H1 (cell line): ENCODE measurements around the gene MPP3. TPM values are rescaled to one million over a fixed set of nuclear protein-coding genes. Genes with fewer than 3 reads are reported as not detected.

Experiments
- CTCF ChIA-PET: fragments of 300-600 bp; sonication (Branson Sonifier 250); formaldehyde crosslinking; loops from one replicate; lab custom pipeline; 2021; ENCODE audit not compliant: partially characterized antibody; lab: Charles Lee
- POLR2A ChIA-PET: fragments of 300-600 bp; sonication (Branson Sonifier 250); formaldehyde crosslinking; loops from one replicate; lab custom pipeline; 2021; ENCODE audit warnings: inconsistent platforms; ENCODE audit not compliant: partially characterized antibody; lab: Charles Lee
- DNase-seq, 2 experiments: peaks; one replicate each; pipeline versions ENCODE4 v3.0.0 to v3.0.0-alpha.2; 2010 to 2022; ENCODE audit warnings: low spot score in 2 of 2, low read depth in 1 of 2, mixed read lengths in 1 of 2
- FAIRE-seq: peaks from 2 replicates; lab custom pipeline; 2011; peaks lifted over from hg19 to GRCh38; lab: Jason Lieb, UNC
- H2AFZ ChIP-seq: 2 replicates; pipeline ENCODE4 v1.8.1; 2012; ENCODE audit warnings: low read length, inconsistent platforms
- H2AK5ac ChIP-seq: 2 replicates; pipeline ENCODE4 v1.6.1; 2013; ENCODE audit warnings: low read depth, low read length
- H2BK120ac ChIP-seq: replicated peaks from 2 replicates; pipeline ENCODE3; 2013; ENCODE audit warnings: low read depth, low read length, inconsistent platforms
- H2BK12ac ChIP-seq: 2 replicates; pipeline ENCODE4 v1.6.1; 2013; ENCODE audit warnings: low read depth, low read length
- H2BK15ac ChIP-seq: 2 replicates; pipeline ENCODE4 v1.6.1; 2013; ENCODE audit warnings: low read length
- H2BK20ac ChIP-seq: 2 replicates; pipeline ENCODE4 v1.6.1; 2013; ENCODE audit warnings: low read length
- H2BK5ac ChIP-seq: 2 replicates; pipeline ENCODE4 v1.6.1; 2013; ENCODE audit warnings: low read depth, low read length
- H3K14ac ChIP-seq: 2 replicates; pipeline ENCODE4 v1.6.1; 2013; ENCODE audit warnings: inconsistent platforms; ENCODE audit not compliant: insufficient read length
- H3K18ac ChIP-seq: 2 replicates; pipeline ENCODE4 v1.6.1; 2013; ENCODE audit warnings: low read length; ENCODE audit errors: extremely low read depth
- H3K23ac ChIP-seq: 2 replicates; pipeline ENCODE4 v1.6.1; 2013; ENCODE audit warnings: inconsistent platforms; ENCODE audit not compliant: insufficient read length
- H3K23me2 ChIP-seq: 2 replicates; pipeline ENCODE4 v1.6.1; 2013; ENCODE audit warnings: low read depth, low read length
- H3K27ac ChIP-seq: 2 replicates; pipeline ENCODE4 v1.6.1; 2011; ENCODE audit warnings: low read depth, low read length, inconsistent platforms
- H3K27me3 ChIP-seq, 4 experiments: replicated peaks in 1 of 4; 1 replicate in 1 of 4; 2 replicates in 3 of 4; pipeline versions ENCODE4 v1.6.1 to v1.8.1; 2011 to 2013; ENCODE audit warnings: low read length in 3 of 4, mild to moderate bottlenecking in 3 of 4, inconsistent platforms in 2 of 4, mixed read lengths in 2 of 4, moderate library complexity in 1 of 4; ENCODE audit not compliant: control insufficient read depth in 3 of 4, insufficient read depth in 3 of 4; ENCODE audit errors: extremely low read depth in 1 of 4
- H3K36me3 ChIP-seq, 4 experiments: 2 replicates each; pipeline versions ENCODE4 v1.6.1 to v1.8.1; 2011 to 2013; ENCODE audit warnings: mild to moderate bottlenecking in 4 of 4, low read length in 3 of 4, moderate library complexity in 2 of 4, control low read depth in 1 of 4, inconsistent platforms in 1 of 4; ENCODE audit not compliant: insufficient read depth in 4 of 4, control insufficient read depth in 2 of 4
- H3K4ac ChIP-seq: replicated peaks from 2 replicates; pipeline ENCODE3; 2013; ENCODE audit warnings: low read length, low read depth, mixed read lengths, inconsistent platforms; ENCODE audit not compliant: insufficient read length
- H3K4me1 ChIP-seq, 4 experiments: replicated peaks in 1 of 4; 1 replicate in 1 of 4; 2 replicates in 3 of 4; pipeline versions ENCODE4 v1.6.1 to v1.8.1; 2011 to 2013; ENCODE audit warnings: low read length in 3 of 4, inconsistent platforms in 2 of 4, mixed read lengths in 1 of 4; ENCODE audit not compliant: insufficient read depth in 4 of 4, control insufficient read depth in 3 of 4
- H3K4me2 ChIP-seq, 2 experiments: 2 replicates each; pipeline versions ENCODE4 v1.6.1 to v1.8.1; 2011 to 2013; ENCODE audit warnings: low read depth in 2 of 2, low read length in 2 of 2, control low read depth in 1 of 2, inconsistent platforms in 1 of 2, mild to moderate bottlenecking in 1 of 2; ENCODE audit not compliant: insufficient read depth in 1 of 2
- H3K4me3 ChIP-seq, 4 experiments: fragments of 200-600, 300-600 bp in 1 of 4; sonication (generic), shearing (Covaris generic), sonication (Bioruptor Twin) in 1 of 4; 2 replicates each; pipeline versions ENCODE4 v1.5.1 to v1.8.1; 2011 to 2016; ENCODE audit warnings: low read length in 4 of 4, low read depth in 3 of 4, control low read depth in 2 of 4, inconsistent platforms in 2 of 4, mild to moderate bottlenecking in 2 of 4, mixed read lengths in 1 of 4, moderate library complexity in 1 of 4; ENCODE audit not compliant: insufficient read depth in 2 of 4; ENCODE audit errors: extremely low read depth in 1 of 4
- H3K56ac ChIP-seq: replicated peaks from 2 replicates; pipeline ENCODE3; 2013; ENCODE audit warnings: low read depth, mild to moderate bottlenecking, mixed read lengths, low read length, inconsistent platforms; ENCODE audit not compliant: insufficient read length
- H3K79me1 ChIP-seq: 2 replicates; pipeline ENCODE4 v1.6.1; 2013; ENCODE audit warnings: low read depth, low read length, control low read depth
- H3K79me2 ChIP-seq, 2 experiments: 2 replicates each; pipeline versions ENCODE4 v1.6.1 to v1.8.1; 2012 to 2013; ENCODE audit warnings: low read length in 2 of 2, mild to moderate bottlenecking in 2 of 2, inconsistent platforms in 1 of 2; ENCODE audit not compliant: insufficient read depth in 2 of 2, control insufficient read depth in 1 of 2
- H3K9ac ChIP-seq, 4 experiments: replicated peaks in 1 of 4; 1 replicate in 1 of 4; 2 replicates in 3 of 4; pipeline versions ENCODE4 v1.6.1 to v1.8.1; 2011 to 2013; ENCODE audit warnings: low read depth in 3 of 4, low read length in 3 of 4, control low read depth in 2 of 4, mild to moderate bottlenecking in 2 of 4, moderate library complexity in 2 of 4, inconsistent platforms in 1 of 4; ENCODE audit errors: extremely low read depth in 1 of 4
- H3K9me3 ChIP-seq, 2 experiments: 2 replicates each; pipeline versions ENCODE4 v1.6.1 to v1.8.1; 2012 to 2013; ENCODE audit warnings: mild to moderate bottlenecking in 2 of 2, moderate library complexity in 2 of 2, control low read depth in 1 of 2, inconsistent platforms in 1 of 2, low read depth in 1 of 2, low read length in 1 of 2, mixed read lengths in 1 of 2; ENCODE audit not compliant: insufficient read depth in 2 of 2
- H4K20me1 ChIP-seq, 2 experiments: replicated peaks in 1 of 2; 2 replicates each; pipeline versions ENCODE3 to v1.8.1; 2011 to 2013; ENCODE audit warnings: inconsistent platforms in 2 of 2, low read length in 2 of 2, mild to moderate bottlenecking in 1 of 2; ENCODE audit not compliant: insufficient read depth in 2 of 2, control insufficient read depth in 1 of 2
- H4K5ac ChIP-seq: 2 replicates; pipeline ENCODE4 v1.6.1; 2013; ENCODE audit warnings: low read length, low read depth, mixed read lengths, inconsistent platforms; ENCODE audit not compliant: insufficient read length
- H4K8ac ChIP-seq: 2 replicates; pipeline ENCODE4 v1.8.0; 2013; ENCODE audit warnings: mild to moderate bottlenecking, moderate library complexity, low read length, inconsistent platforms; ENCODE audit not compliant: insufficient read depth; ENCODE audit errors: extremely low read depth
- H4K91ac ChIP-seq: replicated peaks from 2 replicates; pipeline ENCODE3; 2013; ENCODE audit warnings: low read length, mixed read lengths, inconsistent platforms; ENCODE audit not compliant: insufficient read length
- TBP ChIP-seq: IDR thresholded peaks from 2 replicates; pipeline ENCODE4 v1.6.1; 2011; ENCODE audit warnings: low read depth, low read length, improper control_type of control experiment
- WGBS, 2 experiments: shearing (Covaris generic) in 1 of 2; methylation state at CpG; one replicate each; pipeline versions ENCODE4 v1.1.6 to v1.1.7; 2013 to 2015; ENCODE audit warnings: low lambda C conversion rate in 2 of 2, mixed read lengths in 2 of 2, inconsistent platforms in 1 of 2, low coverage in 1 of 2, missing lambda C conversion rate in 1 of 2; ENCODE audit not compliant: insufficient replicate concordance in 2 of 2, insufficient coverage in 1 of 2, insufficient read length in 1 of 2; ENCODE audit errors: extremely low coverage in 1 of 2, missing lambda C conversion rate in 1 of 2; 5-methylcytosine and 5-hydroxymethylcytosine counted together
- polyA plus RNA-seq, 7 experiments: library from polyadenylated mRNA; depleted of rRNA in 3 of 7; stranded (reverse) in 5 of 7; unstranded in 2 of 7; fragments of >200 nt in 5 of 7; fragments of 200-250 nt in 2 of 7; gene quantifications; 1 replicate in 5 of 7; 2 replicates in 1 of 7; 4 replicates in 1 of 7; pipeline versions ENCODE4 v1.2.1 to v1.2.3, GENCODE V29; 2011 to 2013; ENCODE audit warnings: missing spikeins in 2 of 7, mixed read lengths in 2 of 7
- total RNA-seq: library from RNA; stranded (reverse); fragmentation: NEBNext Ultra II Directional; extraction: Animal tissue kit (Norgen Biotek cat#: 25700); gene quantifications from 2 replicates; pipeline ENCODE4 v1.2.1, GENCODE V29; 2021

MPP3 gene
- total and polyA plus RNA-seq, 2 of the 8 experiments (the other 6 are each of a cell fraction or from before 2014, with no cell fraction given) = 3.1 to 6.1 TPM

- H3K9me3 ChIP-seq = peaks cover 0 to 4% of the 10 kb centered on the region in 2 experiments; a peak in 2 of 4 replicates
- 93% methylated on average over 12 of the region's 14 CpGs; no CpG with 5 or more reads in 1 of the 2 experiments for WGBS, 2 experiments
- no peak overlapping the region for H3K56ac ChIP-seq
- H2BK120ac ChIP-seq = no peak overlapping the region
- no peak overlapping the region for H4K5ac ChIP-seq
- peaks cover 0 to 11% (median 6%) of the 10 kb centered on the region in 4 experiments; a peak in 5 of 7 replicates for H3K4me1 ChIP-seq
- H2BK5ac ChIP-seq = no peak overlapping the region
- no peak overlapping the region for H3K4ac ChIP-seq
- no peaks in the 10 kb centered on the region for H3K79me2 ChIP-seq
- H2BK15ac ChIP-seq = no peak overlapping the region
- H4K91ac ChIP-seq = no peak overlapping the region
- H2AK5ac ChIP-seq = no peak overlapping the region
- no peak for TF ChIP-seq TBP
- H3K18ac ChIP-seq = no peak overlapping the region
- peaks cover 0 to 8% (median 0%) of the 10 kb centered on the region in 4 experiments; a peak in 3 of 8 replicates for H3K36me3 ChIP-seq
- H3K23me2 ChIP-seq = peaks cover 10% of the 10 kb centered on the region; the same call in 1 of the 2 replicates
- DNase-seq (no peak), FAIRE-seq (no peak)
- no peaks in the 10 kb centered on the region for H3K79me1 ChIP-seq
- H2BK20ac ChIP-seq = no peak overlapping the region
- H3K4me2 ChIP-seq = no peak overlapping the region
- H4K20me1 ChIP-seq = peaks cover 0 to 2% of the 10 kb centered on the region in 2 experiments
- ChIA-PET POLR2A (interaction anchor here (1.2 kb wide), 1 partner anchor 12 kb away, joined by 5 read pairs; no protein-coding TSS in a partner anchor), CTCF (interaction anchor here (1.1 to 1.8 kb wide), 4 partner anchors 16 to 68 kb away, joined by 4 to 6 read pairs (median 4); partner anchors contain the start of gene CD300LG)
- H3K14ac ChIP-seq = no peak overlapping the region
- no peak overlapping the region for H2AFZ ChIP-seq
- H3K23ac ChIP-seq = no peak overlapping the region
- no peak overlapping the region for H3K4me3 ChIP-seq
- H3K27me3 ChIP-seq = peaks cover 0 to 15% (median 13%) of the 10 kb centered on the region in 4 experiments; a peak in 6 of 7 replicates
- H4K8ac ChIP-seq = no peak overlapping the region
- no peak overlapping the region for H3K9ac ChIP-seq
- H3K27ac ChIP-seq = no peak overlapping the region
- no peak overlapping the region for H2BK12ac ChIP-seq
Observed at GRCh38 chr17:43829738-43830137, 3.2 kb downstream of the MPP3 start.
